Measurements from ENCODE around the gene CAV3.

DNA sequence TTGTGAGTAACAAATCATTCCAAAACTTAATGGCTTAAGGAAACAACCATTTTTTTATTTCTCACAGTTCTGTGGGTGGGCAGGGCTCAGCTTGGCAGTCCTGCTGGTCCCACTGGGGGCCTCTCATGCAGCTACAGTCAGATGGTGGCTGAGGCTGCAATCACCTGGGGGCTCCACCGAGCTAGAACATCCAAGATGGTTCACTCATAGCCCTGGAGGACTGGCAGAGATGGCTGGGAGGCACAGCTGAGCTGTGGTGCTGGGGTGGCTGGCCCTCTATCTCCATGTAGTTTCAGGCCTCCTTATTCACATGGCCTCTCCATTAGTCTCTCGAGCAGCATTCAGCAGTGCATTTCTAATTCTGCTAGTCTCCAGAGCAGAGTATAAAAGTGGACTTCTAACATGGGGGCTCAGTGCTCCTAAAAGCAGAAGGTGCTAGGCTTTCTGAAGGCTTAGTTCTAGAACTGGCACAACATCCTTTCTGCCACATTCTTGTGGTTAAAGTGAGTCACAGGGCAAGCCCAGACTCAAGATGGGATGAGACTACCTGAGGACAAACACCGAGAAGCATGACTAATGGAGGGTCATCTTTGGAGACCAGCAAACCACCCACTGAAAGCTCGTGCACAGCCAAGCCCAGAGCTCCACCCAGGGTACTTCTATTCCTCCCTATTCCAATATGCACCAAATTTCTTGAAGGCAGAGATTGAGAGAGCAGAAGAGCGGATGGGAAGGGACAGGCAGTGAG lies 6.3 kb downstream of the CAV3 start:
- TF ChIP-seq, protein P1, sequence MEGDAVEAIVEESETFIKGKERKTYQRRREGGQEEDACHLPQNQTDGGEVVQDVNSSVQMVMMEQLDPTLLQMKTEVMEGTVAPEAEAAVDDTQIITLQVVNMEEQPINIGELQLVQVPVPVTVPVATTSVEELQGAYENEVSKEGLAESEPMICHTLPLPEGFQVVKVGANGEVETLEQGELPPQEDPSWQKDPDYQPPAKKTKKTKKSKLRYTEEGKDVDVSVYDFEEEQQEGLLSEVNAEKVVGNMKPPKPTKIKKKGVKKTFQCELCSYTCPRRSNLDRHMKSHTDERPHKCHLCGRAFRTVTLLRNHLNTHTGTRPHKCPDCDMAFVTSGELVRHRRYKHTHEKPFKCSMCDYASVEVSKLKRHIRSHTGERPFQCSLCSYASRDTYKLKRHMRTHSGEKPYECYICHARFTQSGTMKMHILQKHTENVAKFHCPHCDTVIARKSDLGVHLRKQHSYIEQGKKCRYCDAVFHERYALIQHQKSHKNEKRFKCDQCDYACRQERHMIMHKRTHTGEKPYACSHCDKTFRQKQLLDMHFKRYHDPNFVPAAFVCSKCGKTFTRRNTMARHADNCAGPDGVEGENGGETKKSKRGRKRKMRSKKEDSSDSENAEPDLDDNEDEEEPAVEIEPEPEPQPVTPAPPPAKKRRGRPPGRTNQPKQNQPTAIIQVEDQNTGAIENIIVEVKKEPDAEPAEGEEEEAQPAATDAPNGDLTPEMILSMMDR (IDR thresholded peaks at IDR 0.05), result no peak
- TF ChIP-seq EP300 (IDR thresholded peaks at IDR 0.05), result no peak

Data from ovary (tissue), 3 donors.